HepG2 (cell line): ENCODE results near the gene JUND. TPM values are rescaled to one million over a fixed set of nuclear protein-coding genes. Genes with fewer than 3 reads are reported as not detected.

Experiments used
- ARID5B ChIP-seq: IDR thresholded peaks from 2 replicates; pipeline ENCODE4 v1.4.0; 2020; ENCODE audit warnings: mild to moderate bottlenecking, missing genetic modification reagents
- CBX5 ChIP-seq: sonication (generic); formaldehyde crosslinking; IDR thresholded peaks from 2 replicates; pipeline ENCODE4 v1.4.0; 2020; ENCODE audit warnings: missing genetic modification reagents, borderline replicate concordance
- EED ChIP-seq: sonication (generic); formaldehyde crosslinking; IDR thresholded peaks from 2 replicates; pipeline ENCODE4 v1.5.0; 2020; ENCODE audit warnings: mild to moderate bottlenecking, missing genetic modification reagents
- ETV6 ChIP-seq: sonication (generic); formaldehyde crosslinking; conservative IDR thresholded peaks from 2 replicates; pipeline ENCODE4 v1.4.0; 2020; ENCODE audit warnings: missing genetic modification reagents
- GRHL1 ChIP-seq: sonication (generic); formaldehyde crosslinking; conservative IDR thresholded peaks from 2 replicates; pipeline ENCODE4 v1.8.0; 2022; ENCODE audit warnings: missing genetic modification reagents
- HMG20B ChIP-seq: conservative IDR thresholded peaks from 2 replicates; pipeline ENCODE4 v1.6.1; 2016; ENCODE audit warnings: missing genetic modification reagents, missing compliant biosample characterization
- JDP2 ChIP-seq: sonication (generic); formaldehyde crosslinking; IDR thresholded peaks from 2 replicates; pipeline ENCODE4 v1.8.1; 2022; ENCODE audit warnings: missing genetic modification reagents, borderline replicate concordance
- KAT8 ChIP-seq: IDR thresholded peaks from 2 replicates; pipeline ENCODE4 v1.6.1; 2016; ENCODE audit warnings: missing genetic modification reagents, missing compliant biosample characterization
- KLF13 ChIP-seq: sonication (generic); formaldehyde crosslinking; IDR thresholded peaks from 2 replicates; pipeline ENCODE4 v1.4.0; 2020; ENCODE audit warnings: mild to moderate bottlenecking, missing genetic modification reagents
- MIER2 ChIP-seq: IDR thresholded peaks from 2 replicates; pipeline ENCODE4 v1.6.1; 2016; ENCODE audit warnings: missing biosample characterization, missing genetic modification reagents
- NFRKB ChIP-seq: fragments of 450-650 bp; IDR thresholded peaks from 2 replicates; pipeline ENCODE4 v1.6.1; 2017
- PITX1 ChIP-seq: sonication (generic); formaldehyde crosslinking; IDR thresholded peaks from 2 replicates; pipeline ENCODE4 v1.5.1; 2020; ENCODE audit warnings: mild to moderate bottlenecking, missing genetic modification reagents
- RXRB ChIP-seq: IDR thresholded peaks from 2 replicates; pipeline ENCODE4 v1.6.1; 2016; ENCODE audit warnings: borderline replicate concordance, missing genetic modification reagents, missing compliant biosample characterization
- SAFB2 ChIP-seq: sonication (generic); formaldehyde crosslinking; IDR thresholded peaks from 2 replicates; pipeline ENCODE4 v1.5.1; 2020; ENCODE audit warnings: missing genetic modification reagents, low read depth, mild to moderate bottlenecking, borderline replicate concordance
- TAF1 ChIP-seq: sonication (generic); formaldehyde crosslinking; IDR thresholded peaks from 2 replicates; pipeline ENCODE4 v1.4.0; 2020; ENCODE audit warnings: missing genetic modification reagents
- ZBTB7A ChIP-seq: sonication (generic); formaldehyde crosslinking; IDR thresholded peaks from 2 replicates; pipeline ENCODE4 v1.8.0; 2022; ENCODE audit warnings: mild to moderate bottlenecking, missing genetic modification reagents
- ZFP82 ChIP-seq: sonication (generic); formaldehyde crosslinking; IDR thresholded peaks from 2 replicates; pipeline ENCODE4 v1.5.1; 2020; ENCODE audit warnings: mild to moderate bottlenecking, missing genetic modification reagents, borderline replicate concordance
- ZNF234 ChIP-seq: sonication (generic); formaldehyde crosslinking; conservative IDR thresholded peaks from 2 replicates; pipeline ENCODE4 v1.5.1; 2020; ENCODE audit warnings: mild to moderate bottlenecking, missing genetic modification reagents
- ZNF33B ChIP-seq: sonication (generic); formaldehyde crosslinking; IDR thresholded peaks from 2 replicates; pipeline ENCODE4 v1.5.1; 2020; ENCODE audit warnings: mild to moderate bottlenecking, missing genetic modification reagents
- ZNF616 ChIP-seq: sonication (generic); formaldehyde crosslinking; IDR thresholded peaks from 2 replicates; pipeline ENCODE4 v1.5.0; 2020; ENCODE audit warnings: low read depth, mild to moderate bottlenecking, missing genetic modification reagents
- polyA plus RNA-seq, 8 experiments: library from polyadenylated mRNA; depleted of rRNA in 3 of 8; stranded (reverse) in 7 of 8; unstranded in 1 of 8; fragments of >200 nt; fragmentation: Illumina TruSeq in 4 of 8; extraction: Trizol in 4 of 8; gene quantifications; 2 replicates each; pipeline versions ENCODE4 v1.2.1 to v1.2.3, GENCODE V29; 2011 to 2016; ENCODE audit warnings: low read depth in 4 of 8, missing spikeins in 1 of 8, mixed read lengths in 1 of 8; ENCODE audit not compliant: insufficient read depth in 1 of 8
- total RNA-seq, 5 experiments: library from RNA; depleted of rRNA; stranded (reverse); fragments of >200 nt; fragmentation: Illumina TruSeq; extraction: Trizol; gene quantifications; 2 replicates each; pipeline ENCODE4 v1.2.3, GENCODE V29; 2016; ENCODE audit warnings: low read depth in 1 of 5
- TF ChIP-seq, protein P1 (sequence below): sonication (generic); formaldehyde crosslinking; conservative IDR thresholded peaks from 2 replicates; pipeline ENCODE4 v1.4.0; 2020; ENCODE audit warnings: mild to moderate bottlenecking, missing genetic modification reagents, moderate library complexity
- TF ChIP-seq, protein P2 (sequence below): sonication (generic); formaldehyde crosslinking; IDR thresholded peaks from 2 replicates; pipeline ENCODE4 v1.4.0; 2020; ENCODE audit warnings: missing genetic modification reagents; ENCODE audit errors: not compliant biosample characterization

JUND gene
- total and polyA plus RNA-seq, 2 of the 13 experiments (the other 11 are each of a cell fraction or from before 2014, with no cell fraction given): 41.2 to 59.8 TPM

- TF ChIP-seq ARID5B (CRISPR knock-in tag): peak; percentile 35
- TF ChIP-seq KLF13: no peak
- no peak for TF ChIP-seq ZNF616
- TF ChIP-seq SAFB2 (CRISPR knock-in tag): peak; percentile 88; the same call in 1 of the 2 replicates
- no peak for TF ChIP-seq GRHL1
- no peak for TF ChIP-seq CBX5
- no peak for TF ChIP-seq ZFP82 (CRISPR knock-in tag)
- TF ChIP-seq, protein P1, sequence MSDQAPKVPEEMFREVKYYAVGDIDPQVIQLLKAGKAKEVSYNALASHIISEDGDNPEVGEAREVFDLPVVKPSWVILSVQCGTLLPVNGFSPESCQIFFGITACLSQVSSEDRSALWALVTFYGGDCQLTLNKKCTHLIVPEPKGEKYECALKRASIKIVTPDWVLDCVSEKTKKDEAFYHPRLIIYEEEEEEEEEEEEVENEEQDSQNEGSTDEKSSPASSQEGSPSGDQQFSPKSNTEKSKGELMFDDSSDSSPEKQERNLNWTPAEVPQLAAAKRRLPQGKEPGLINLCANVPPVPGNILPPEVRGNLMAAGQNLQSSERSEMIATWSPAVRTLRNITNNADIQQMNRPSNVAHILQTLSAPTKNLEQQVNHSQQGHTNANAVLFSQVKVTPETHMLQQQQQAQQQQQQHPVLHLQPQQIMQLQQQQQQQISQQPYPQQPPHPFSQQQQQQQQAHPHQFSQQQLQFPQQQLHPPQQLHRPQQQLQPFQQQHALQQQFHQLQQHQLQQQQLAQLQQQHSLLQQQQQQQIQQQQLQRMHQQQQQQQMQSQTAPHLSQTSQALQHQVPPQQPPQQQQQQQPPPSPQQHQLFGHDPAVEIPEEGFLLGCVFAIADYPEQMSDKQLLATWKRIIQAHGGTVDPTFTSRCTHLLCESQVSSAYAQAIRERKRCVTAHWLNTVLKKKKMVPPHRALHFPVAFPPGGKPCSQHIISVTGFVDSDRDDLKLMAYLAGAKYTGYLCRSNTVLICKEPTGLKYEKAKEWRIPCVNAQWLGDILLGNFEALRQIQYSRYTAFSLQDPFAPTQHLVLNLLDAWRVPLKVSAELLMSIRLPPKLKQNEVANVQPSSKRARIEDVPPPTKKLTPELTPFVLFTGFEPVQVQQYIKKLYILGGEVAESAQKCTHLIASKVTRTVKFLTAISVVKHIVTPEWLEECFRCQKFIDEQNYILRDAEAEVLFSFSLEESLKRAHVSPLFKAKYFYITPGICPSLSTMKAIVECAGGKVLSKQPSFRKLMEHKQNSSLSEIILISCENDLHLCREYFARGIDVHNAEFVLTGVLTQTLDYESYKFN (CRISPR knock-in tag): peak; percentile 91
- TF ChIP-seq KAT8 (CRISPR knock-in tag): no peak; the same call in 1 of the 2 replicates
- TF ChIP-seq NFRKB: no peak
- no peak for TF ChIP-seq MIER2
- TF ChIP-seq, protein P2, sequence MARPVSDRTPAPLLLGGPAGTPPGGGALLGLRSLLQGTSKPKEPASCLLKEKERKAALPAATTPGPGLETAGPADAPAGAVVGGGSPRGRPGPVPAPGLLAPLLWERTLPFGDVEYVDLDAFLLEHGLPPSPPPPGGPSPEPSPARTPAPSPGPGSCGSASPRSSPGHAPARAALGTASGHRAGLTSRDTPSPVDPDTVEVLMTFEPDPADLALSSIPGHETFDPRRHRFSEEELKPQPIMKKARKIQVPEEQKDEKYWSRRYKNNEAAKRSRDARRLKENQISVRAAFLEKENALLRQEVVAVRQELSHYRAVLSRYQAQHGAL (CRISPR knock-in tag): peak; percentile 38
- no peak for TF ChIP-seq ZBTB7A (CRISPR knock-in tag)
- no peak for TF ChIP-seq ZNF234 (CRISPR knock-in tag)
- no peak for TF ChIP-seq TAF1 (CRISPR knock-in tag)
- no peak for TF ChIP-seq JDP2 (CRISPR knock-in tag)
- TF ChIP-seq RXRB (CRISPR knock-in tag): peak; percentile 73
- no peak for TF ChIP-seq ZNF33B (CRISPR knock-in tag)
- TF ChIP-seq ETV6 (CRISPR knock-in tag): no peak
- TF ChIP-seq PITX1 (CRISPR knock-in tag): peak; percentile 42
- TF ChIP-seq EED (CRISPR knock-in tag): no peak
- TF ChIP-seq HMG20B: peak; percentile 43; the same call in 1 of the 2 replicates
Observed at GRCh38 chr19:18274781-18275356, 6.6 kb downstream of the JUND start (continued).
